Measurements from ENCODE around the gene CARMIL1.

Gene CARMIL1

GRCh38 chr6:25659633-25660368, 380.6 kb downstream of the CARMIL1 start:
- DNase-seq (ENCODE audit: low spot score), result no peak

- DNase-seq (ENCODE audit: low spot score), result peak; percentile 85
Observed at GRCh38 chr6:25660512-25660911, 381.3 kb downstream of the CARMIL1 start.

- no peak for DNase-seq (ENCODE audit: low spot score)
Observed at GRCh38 chr6:25661129-25661779, 382.1 kb downstream of the CARMIL1 start.

DNA sequence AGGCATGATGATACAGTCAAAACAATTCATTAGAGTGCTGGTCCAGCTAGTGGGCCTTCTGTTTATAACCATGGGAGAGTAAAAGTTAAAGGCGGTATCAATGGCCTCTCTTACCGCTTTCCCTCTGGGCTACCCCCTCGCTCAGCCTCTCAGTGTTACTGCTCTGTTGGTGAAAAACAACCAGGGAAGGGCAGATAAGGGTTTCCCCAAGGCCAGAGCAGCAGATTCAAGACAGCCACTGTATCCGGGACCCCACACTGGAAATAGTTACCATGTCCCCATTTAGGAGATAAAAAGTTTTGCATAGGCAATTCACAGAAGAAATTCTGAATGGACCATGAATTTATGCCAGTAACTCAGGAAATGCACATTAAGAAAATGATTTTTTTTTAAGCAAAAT, 386.3 kb downstream of the CARMIL1 start:
- no peak for DNase-seq (ENCODE audit: low spot score)

DNA sequence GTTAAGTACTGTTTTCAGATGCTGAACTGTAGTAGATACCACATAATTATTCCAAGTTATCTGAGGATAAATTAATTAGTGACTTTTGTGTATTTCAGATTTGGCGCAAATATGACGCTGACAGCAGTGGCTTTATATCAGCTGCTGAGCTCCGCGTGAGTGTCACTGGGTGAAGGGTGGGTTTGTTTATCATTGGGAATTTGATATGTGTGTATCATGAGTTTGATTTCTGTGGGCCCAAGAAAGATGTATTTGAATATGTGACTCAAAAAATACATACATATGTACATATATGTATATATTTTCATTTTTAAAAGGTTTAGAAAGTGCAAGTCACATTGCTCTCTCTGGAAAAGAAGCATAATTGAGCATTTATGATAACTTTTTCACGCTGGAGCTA, 390.2 kb downstream of the CARMIL1 start:
- DNase-seq (ENCODE audit: low spot score), result no peak

Measured in kidney tubule cell (primary cell).